Measurements from ENCODE around the gene HBP1. TPM values are rescaled to one million over a fixed set of nuclear protein-coding genes. Genes with fewer than 3 reads are reported as not detected.
A peak's percentile ranks its signal among the peaks of the same experiment; 100 is the strongest.

The HBP1 gene
- total RNA-seq, 2 donors from 2014 or later = 24.3 to 33.7 TPM

DNA sequence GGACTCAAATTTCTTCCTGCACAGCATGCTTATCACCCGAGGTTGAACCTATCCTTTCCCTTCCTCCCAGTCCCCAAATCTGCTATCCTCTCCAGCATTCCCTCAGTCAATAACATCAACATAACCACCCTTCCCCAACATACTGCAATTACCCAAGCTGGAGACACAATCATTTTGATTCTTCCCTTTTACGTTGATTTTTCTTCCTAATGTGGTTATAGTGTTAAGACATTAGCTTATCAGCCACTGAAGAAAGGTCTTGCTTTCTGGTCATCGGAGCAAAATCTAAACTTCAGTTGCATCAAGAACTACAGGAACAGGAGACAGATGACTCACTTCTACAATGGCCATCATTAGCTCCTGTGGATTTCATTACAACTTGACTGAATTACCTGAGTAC lies 3.5 kb upstream of the HBP1 start:
- DNase-seq (ENCODE audit: low spot score) (no peak), ATAC-seq (no peak)
- no peaks in the 10 kb centered on the region for H3K9me3 Mint-ChIP-seq
- H3K27me3 Mint-ChIP-seq = peaks cover 9 to 10% of the 10 kb centered on the region in 2 donors
- H3K4me3 Mint-ChIP-seq = no peak overlapping the region
- H3K36me3 Mint-ChIP-seq = no peaks in the 10 kb centered on the region
- H3K4me1 Mint-ChIP-seq (ENCODE audit: low read depth in 2 of 2) = peaks cover 22 to 25% of the 10 kb centered on the region in 2 donors
- no peak overlapping the region for H3K27ac Mint-ChIP-seq

GRCh38 chr7:107166736-107167426 lies 1.9 kb upstream of the HBP1 start:
- Mint-ChIP-seq H3K9me3 (no peaks in the 10 kb centered on the region), H3K27me3 (peaks cover 9 to 10% of the 10 kb centered on the region in 2 donors), H3K4me3 (peak overlapping the region; percentile 93), H3K36me3 (no peaks in the 10 kb centered on the region), H3K4me1 (ENCODE audit: low read depth in 2 of 2) (peaks cover 29 to 31% of the 10 kb centered on the region in 2 donors), H3K27ac (peak overlapping the region; percentile 98 to 100)
- ATAC-seq (no peak), DNase-seq (ENCODE audit: low spot score) (no peak)

- no peak for DNase-seq (ENCODE audit: low spot score)
- Mint-ChIP-seq H3K27ac (peak overlapping the region; percentile 98 to 100), H3K4me1 (ENCODE audit: low read depth in 2 of 2) (peaks cover 29 to 31% of the 10 kb centered on the region in 2 donors), H3K36me3 (no peaks in the 10 kb centered on the region), H3K27me3 (peaks cover 9 to 10% of the 10 kb centered on the region in 2 donors), H3K4me3 (peak overlapping the region; percentile 93), H3K9me3 (no peaks in the 10 kb centered on the region)
- ATAC-seq = peak; percentile 0 to 13
Observed at GRCh38 chr7:107167483-107168232, 1.1 kb upstream of the HBP1 start.

DNA sequence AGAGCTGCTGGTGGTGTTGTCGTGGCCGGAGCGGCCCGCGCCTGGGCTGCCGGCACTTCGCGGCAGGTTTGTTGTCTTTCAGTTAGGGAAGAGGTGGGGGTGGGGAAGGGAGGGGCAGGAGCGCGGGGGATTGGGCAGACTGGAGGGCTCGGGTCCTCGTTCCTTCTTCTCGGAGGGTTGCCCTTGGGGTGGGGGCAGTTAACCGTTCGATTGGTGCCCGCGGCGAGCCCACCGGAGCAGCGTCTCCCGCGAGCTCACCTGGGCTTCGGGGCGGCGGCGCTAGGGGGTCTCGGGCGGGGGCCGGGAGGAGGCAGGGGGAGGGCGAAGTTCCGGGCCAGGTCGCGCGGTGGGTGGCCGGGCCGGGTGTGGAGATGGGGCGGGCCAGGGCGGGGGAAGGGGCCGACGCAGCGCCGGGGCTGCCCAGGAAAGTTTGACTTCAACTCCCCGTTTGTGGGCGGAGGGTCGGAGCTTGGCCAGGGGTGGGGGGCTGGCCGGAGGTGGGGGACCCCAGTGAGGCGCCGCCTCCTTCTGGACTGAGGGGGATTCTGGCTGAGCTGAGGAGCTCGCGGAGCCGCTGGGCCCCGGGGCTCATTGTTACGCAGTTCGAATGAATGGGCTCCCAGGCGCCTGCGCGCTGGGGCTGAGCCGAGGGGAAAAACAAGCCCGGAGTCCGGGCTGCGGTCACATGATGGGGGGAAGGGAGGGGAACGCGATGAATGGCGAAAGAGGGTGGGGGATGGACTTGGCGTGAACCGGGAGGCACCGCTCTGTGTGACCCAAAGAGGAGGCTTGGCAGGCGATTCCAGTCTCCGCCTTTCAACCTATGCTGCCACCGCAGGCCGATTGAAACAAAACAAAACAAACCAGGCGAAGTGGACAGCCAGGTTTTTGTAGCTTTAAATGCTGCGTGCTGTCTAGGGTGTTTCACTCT lies 582 bp downstream of the HBP1 start:
- peaks cover 43 to 48% of the 10 kb centered on the region in 2 donors for H3K4me1 Mint-ChIP-seq (ENCODE audit: low read depth in 2 of 2)
- DNase-seq (ENCODE audit: low spot score) = peak; percentile 95
- H3K36me3 Mint-ChIP-seq = no peaks in the 10 kb centered on the region
- peak overlapping the region; percentile 98 to 100 for H3K27ac Mint-ChIP-seq
- peak overlapping the region; percentile 93 for H3K4me3 Mint-ChIP-seq
- no peaks in the 10 kb centered on the region for H3K9me3 Mint-ChIP-seq
- ATAC-seq = peak; percentile 64 to 68
- peaks cover 7 to 10% of the 10 kb centered on the region in 2 donors for H3K27me3 Mint-ChIP-seq

DNA sequence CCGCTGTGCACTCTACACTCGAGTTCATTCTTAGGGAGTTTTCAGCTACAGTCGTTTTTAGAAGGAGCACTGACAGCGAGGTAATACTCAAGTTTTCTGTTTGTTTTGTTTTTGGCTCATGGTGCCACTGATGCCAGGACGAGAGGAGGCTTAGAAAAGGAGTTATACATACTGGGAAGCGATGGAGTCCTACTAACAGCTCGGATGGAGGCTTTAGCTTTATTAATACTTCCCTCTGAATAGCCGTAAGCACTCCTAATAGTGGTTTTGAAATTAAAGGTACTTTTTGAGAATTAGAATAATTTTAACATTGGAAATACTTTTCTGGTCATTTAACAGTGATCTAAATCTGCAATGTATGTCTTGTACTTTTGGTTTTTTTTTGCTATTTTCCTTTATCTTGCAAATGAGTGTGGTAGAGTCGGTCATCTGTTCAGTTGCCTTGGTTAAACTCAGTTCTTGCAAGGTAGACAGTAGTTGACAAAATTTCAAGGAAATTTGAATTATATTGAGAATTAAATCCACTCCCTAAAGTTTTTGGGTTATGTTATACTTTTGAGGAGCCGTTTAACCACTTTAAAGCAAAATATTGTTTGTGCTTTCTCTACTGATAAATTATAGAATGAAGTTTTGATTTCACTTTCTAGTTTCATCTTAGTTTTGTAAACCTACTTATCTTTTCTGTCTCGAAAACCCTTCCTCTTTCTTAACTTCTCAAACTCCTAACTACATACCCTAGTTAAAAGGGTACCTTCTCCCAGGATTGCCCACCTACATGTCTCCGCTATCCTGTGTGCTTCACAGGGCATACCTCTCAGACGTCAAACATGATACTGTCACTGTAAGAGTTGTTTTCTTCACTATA lies 1.5 kb downstream of the HBP1 start:
- DNase-seq (ENCODE audit: low spot score) (no peak), ATAC-seq (no peak)
- Mint-ChIP-seq H3K4me1 (ENCODE audit: low read depth in 2 of 2) (peaks cover 45 to 51% of the 10 kb centered on the region in 2 donors), H3K4me3 (peak overlapping the region; percentile 93), H3K27me3 (peaks cover 4 to 5% of the 10 kb centered on the region in 2 donors), H3K36me3 (no peaks in the 10 kb centered on the region), H3K9me3 (no peaks in the 10 kb centered on the region), H3K27ac (peak overlapping the region; percentile 98 to 100)

GRCh38 chr7:107171496-107171895 lies 2.7 kb downstream of the HBP1 start:
- peaks cover 43 to 51% of the 10 kb centered on the region in 2 donors for H3K4me1 Mint-ChIP-seq (ENCODE audit: low read depth in 2 of 2)
- H3K4me3 Mint-ChIP-seq = no peak overlapping the region
- DNase-seq (ENCODE audit: low spot score) = no peak
- no peaks in the 10 kb centered on the region for H3K9me3 Mint-ChIP-seq
- no peaks in the 10 kb centered on the region for H3K27me3 Mint-ChIP-seq
- no peak for ATAC-seq
- no peaks in the 10 kb centered on the region for H3K36me3 Mint-ChIP-seq
- H3K27ac Mint-ChIP-seq = peak overlapping the region in 1 of 2 donors; percentile 100

DNA sequence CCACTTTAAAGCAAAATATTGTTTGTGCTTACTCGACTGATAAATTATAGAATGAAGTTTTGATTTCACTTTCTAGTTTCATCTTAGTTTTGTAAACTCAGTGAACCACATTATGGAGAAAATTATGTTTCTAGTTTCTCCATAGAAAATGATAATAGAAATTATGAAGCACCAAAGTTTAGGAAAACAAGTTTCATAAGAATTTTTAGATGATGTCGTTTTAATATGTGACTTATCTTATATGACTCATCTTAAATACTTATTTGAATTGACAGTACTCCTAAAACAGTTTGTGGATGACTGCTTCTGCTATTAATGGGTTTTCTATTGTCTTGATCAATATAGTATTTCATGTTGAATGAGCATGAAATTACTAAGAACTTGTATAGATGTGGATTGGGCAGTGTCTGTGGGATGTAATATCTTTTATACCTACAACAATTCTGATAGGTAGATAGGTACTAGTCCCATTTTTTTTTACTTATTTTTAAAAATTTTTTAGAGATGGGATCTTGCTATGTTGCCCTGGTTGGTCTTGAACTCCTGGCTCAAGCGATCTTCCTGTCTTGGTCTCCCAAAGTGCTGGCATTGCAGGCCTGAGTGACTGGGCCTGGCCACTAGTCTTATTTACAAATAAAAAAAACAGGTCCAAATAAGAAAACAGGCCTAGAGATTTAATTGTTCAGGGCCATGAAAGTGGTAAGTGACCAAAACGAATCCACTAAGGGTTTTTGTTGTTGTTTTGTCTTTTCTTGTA lies 3.7 kb downstream of the HBP1 start:
- peak overlapping the region; percentile 32 for H3K4me3 Mint-ChIP-seq
- no peaks in the 10 kb centered on the region for H3K27me3 Mint-ChIP-seq
- no peaks in the 10 kb centered on the region for H3K9me3 Mint-ChIP-seq
- H3K36me3 Mint-ChIP-seq = no peaks in the 10 kb centered on the region
- DNase-seq (ENCODE audit: low spot score) = no peak
- peak overlapping the region; percentile 26 to 100 for H3K27ac Mint-ChIP-seq
- no peak for ATAC-seq
- peaks cover 45 to 55% of the 10 kb centered on the region in 2 donors for H3K4me1 Mint-ChIP-seq (ENCODE audit: low read depth in 2 of 2)

- H3K27ac Mint-ChIP-seq = peak overlapping the region; percentile 26 to 100
- no peak for ATAC-seq
- H3K4me1 Mint-ChIP-seq (ENCODE audit: low read depth in 2 of 2) = peaks cover 38 to 48% of the 10 kb centered on the region in 2 donors
- no peaks in the 10 kb centered on the region for H3K27me3 Mint-ChIP-seq
- no peaks in the 10 kb centered on the region for H3K36me3 Mint-ChIP-seq
- H3K9me3 Mint-ChIP-seq = no peaks in the 10 kb centered on the region
- peak overlapping the region; percentile 59 for H3K4me3 Mint-ChIP-seq
- no peak for DNase-seq (ENCODE audit: low spot score)
Observed at GRCh38 chr7:107173191-107173590, 4.4 kb downstream of the HBP1 start.

DNA sequence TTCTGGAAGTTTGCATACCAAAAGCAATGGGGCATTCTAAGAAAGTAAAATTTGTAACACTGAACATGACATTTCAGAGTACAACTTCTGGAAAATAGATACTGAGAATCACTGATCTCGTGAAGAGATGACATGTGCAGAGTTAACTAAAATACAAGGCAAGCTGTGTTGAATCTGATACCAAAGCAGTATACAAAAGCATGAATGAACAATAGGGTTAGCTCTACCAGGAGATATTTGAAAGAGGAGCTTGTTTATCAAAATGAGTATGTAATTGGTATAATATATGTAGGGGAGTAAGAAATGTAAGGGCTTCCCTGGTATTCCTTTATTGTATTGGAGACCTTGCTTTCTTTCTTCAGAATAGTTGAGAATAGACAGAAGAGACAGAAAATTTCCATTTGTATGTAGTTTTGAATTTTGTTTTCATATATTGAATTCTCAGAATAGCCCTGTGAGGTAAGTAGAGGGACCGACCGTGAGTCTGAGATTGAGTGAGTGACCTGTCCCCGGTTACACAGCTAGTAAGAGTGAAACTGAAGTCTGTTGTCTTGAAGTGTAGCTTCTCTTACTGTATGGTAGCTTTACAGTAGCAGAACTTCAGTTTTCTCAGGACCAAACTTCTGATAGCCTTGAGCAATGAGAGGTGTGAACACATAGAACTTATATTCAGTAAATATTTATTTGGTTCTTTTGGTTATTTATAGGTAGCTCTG lies 5.0 kb downstream of the HBP1 start:
- H3K27me3 Mint-ChIP-seq = no peaks in the 10 kb centered on the region
- H3K4me1 Mint-ChIP-seq (ENCODE audit: low read depth in 2 of 2) = peaks cover 34 to 44% of the 10 kb centered on the region in 2 donors
- ATAC-seq = peak in 1 of 2 donors; percentile 70
- no peaks in the 10 kb centered on the region for H3K36me3 Mint-ChIP-seq
- peak overlapping the region; percentile 59 for H3K4me3 Mint-ChIP-seq
- no peaks in the 10 kb centered on the region for H3K9me3 Mint-ChIP-seq
- H3K27ac Mint-ChIP-seq = peak overlapping the region; percentile 26 to 100
- peak; percentile 63 for DNase-seq (ENCODE audit: low spot score)

DNA sequence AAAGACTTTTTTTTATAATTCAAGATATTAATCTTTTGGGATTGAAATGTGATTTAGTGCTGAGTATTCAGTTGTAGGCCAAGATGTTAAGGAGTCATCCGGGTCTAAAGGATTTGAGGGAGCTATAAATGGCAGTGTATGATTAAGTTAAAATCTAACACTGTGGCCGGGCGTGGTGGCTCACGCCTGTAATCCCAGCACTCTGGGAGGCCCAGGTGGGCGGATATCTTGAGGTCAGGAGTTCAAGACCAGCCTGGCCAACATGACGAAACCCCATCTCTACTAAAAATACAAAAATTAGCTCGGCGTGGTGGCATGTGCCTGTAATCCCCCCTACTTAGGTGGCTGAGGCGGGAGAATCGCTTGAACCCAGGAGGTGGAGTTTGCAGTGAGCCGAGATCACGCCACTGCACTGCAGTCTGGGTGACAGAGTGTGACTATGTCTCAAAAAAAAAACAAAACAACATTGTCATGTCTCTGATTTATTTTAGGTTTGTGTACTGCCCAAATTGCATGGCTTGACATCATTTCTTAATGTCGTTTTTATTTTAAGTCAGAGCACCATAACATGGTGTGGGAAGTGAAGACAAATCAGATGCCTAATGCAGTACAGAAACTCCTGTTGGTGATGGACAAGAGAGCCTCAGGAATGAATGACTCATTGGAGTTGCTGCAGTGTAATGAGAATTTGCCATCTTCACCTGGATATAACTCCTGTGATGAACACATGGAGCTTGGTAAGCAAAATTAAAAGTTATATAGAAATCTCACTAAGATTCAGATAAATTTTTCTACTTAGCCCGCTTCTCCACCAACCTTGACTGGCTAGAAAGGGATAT lies 10.7 kb downstream of the HBP1 start:
- Mint-ChIP-seq H3K27me3 (no peaks in the 10 kb centered on the region), H3K36me3 (peaks cover 12% of the 10 kb centered on the region), H3K4me3 (no peak overlapping the region), H3K9me3 (no peaks in the 10 kb centered on the region), H3K27ac (peak overlapping the region in 1 of 2 donors; percentile 30), H3K4me1 (ENCODE audit: low read depth in 2 of 2) (peaks cover 19 to 25% of the 10 kb centered on the region in 2 donors)
- DNase-seq (ENCODE audit: low spot score) = no peak
- ATAC-seq = no peak

DNA sequence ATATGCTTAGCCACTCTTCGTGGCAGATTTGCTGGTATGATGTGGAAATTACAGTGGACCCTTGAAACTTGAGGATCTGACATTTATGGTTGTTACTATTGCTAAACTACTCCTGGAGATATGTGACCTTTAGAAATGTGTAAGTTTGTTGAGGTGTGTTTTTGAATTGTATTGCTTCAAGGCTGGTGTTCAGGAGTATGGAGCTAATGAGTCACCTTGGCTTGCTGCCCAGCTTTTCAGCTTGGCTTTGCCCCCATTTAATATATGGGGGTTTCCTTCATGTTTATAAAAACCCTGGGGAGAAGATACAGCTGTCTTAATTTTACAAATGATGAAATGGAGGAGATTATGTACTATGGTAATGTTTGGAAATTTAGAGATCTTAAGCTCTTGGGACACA lies 11.6 kb downstream of the HBP1 start:
- Mint-ChIP-seq H3K9me3 (no peaks in the 10 kb centered on the region), H3K27ac (peak overlapping the region; percentile 12 to 30), H3K36me3 (peaks cover 12% of the 10 kb centered on the region), H3K4me3 (no peak overlapping the region), H3K4me1 (ENCODE audit: low read depth in 2 of 2) (peaks cover 24% of the 10 kb centered on the region in 2 donors), H3K27me3 (no peaks in the 10 kb centered on the region)
- ATAC-seq (no peak), DNase-seq (ENCODE audit: low spot score) (no peak)

Measured in natural killer cell treated with Interleukin-12 subunit alpha and Interleukin-12 subunit beta and Interleukin-15 and Interleukin-18, amount 100 ng/mL, for 72 hours (primary cell).